K562 (cell line): ENCODE results near the gene ZBTB9. TPM values are rescaled to one million over a fixed set of nuclear protein-coding genes. Genes with fewer than 3 reads are reported as not detected.

Source experiments
- BHLHE40 ChIP-seq: IDR thresholded peaks from 2 replicates; pipeline ENCODE4 v1.6.1; 2011; ENCODE audit warnings: low read length, improper control_type of control experiment
- CTCF ChIP-seq, 3 experiments: IDR thresholded peaks in 2 of 3; conservative IDR thresholded peaks in 1 of 3; 2 replicates each; pipeline ENCODE4 v1.5.1; 2011 to 2012; ENCODE audit warnings: low read length in 3 of 3, mild to moderate bottlenecking in 3 of 3, control low read depth in 2 of 3, improper control_type of control experiment in 1 of 3, inconsistent platforms in 1 of 3, low read depth in 1 of 3, mixed read lengths in 1 of 3, moderate library complexity in 1 of 3; ENCODE audit not compliant: insufficient read depth in 2 of 3
- EGR1 ChIP-seq: fragments of 450-650 bp; conservative IDR thresholded peaks from 2 replicates; pipeline ENCODE4 v1.6.1; 2017; ENCODE audit warnings: mild to moderate bottlenecking
- FOS ChIP-seq: IDR thresholded peaks from 3 replicates; pipeline ENCODE4 v1.6.1; 2011; ENCODE audit not compliant: insufficient read length; ENCODE audit errors: extremely low read depth
- GATA2 ChIP-seq: sonication (generic); formaldehyde crosslinking; IDR thresholded peaks from 2 replicates; pipeline ENCODE4 v1.4.0; 2020; ENCODE audit warnings: mild to moderate bottlenecking, missing genetic modification reagents
- HCFC1 ChIP-seq: IDR thresholded peaks from 2 replicates; pipeline ENCODE4 v1.6.1; 2012; ENCODE audit warnings: low read depth, low read length, improper control_type of control experiment
- HEY1 ChIP-seq: fragments of 250-450 bp; sonication (Bioruptor Pico); IDR thresholded peaks from 2 replicates; pipeline ENCODE4 v1.5.0; 2020; ENCODE audit warnings: mild to moderate bottlenecking, moderate library complexity, borderline replicate concordance
- HMGN3 ChIP-seq: IDR thresholded peaks from 2 replicates; pipeline ENCODE4 v1.6.1; 2011; ENCODE audit warnings: borderline replicate concordance, low read depth, mild to moderate bottlenecking, mixed read lengths, low read length; ENCODE audit not compliant: insufficient read length; ENCODE audit errors: extremely low read depth
- HNRNPL ChIP-seq: fragments of 200-400 bp; formaldehyde crosslinking; IDR thresholded peaks from 2 replicates; pipeline ENCODE4 v1.6.1; 2017; ENCODE audit warnings: low read depth, mild to moderate bottlenecking, low read length
- MBD2 ChIP-seq: sonication (generic); IDR thresholded peaks from 2 replicates; pipeline ENCODE4 v1.6.1; 2016; ENCODE audit warnings: low read depth, borderline replicate concordance
- MTA3 ChIP-seq: fragments of 450-650 bp; formaldehyde crosslinking; IDR thresholded peaks from 2 replicates; pipeline ENCODE4 v1.6.1; 2017; ENCODE audit warnings: mild to moderate bottlenecking, borderline replicate concordance
- NEUROD1 ChIP-seq: fragments of 150-350 bp; IDR thresholded peaks from 2 replicates; pipeline ENCODE4 v1.6.1; 2014; ENCODE audit warnings: borderline replicate concordance, low read length, low read depth; ENCODE audit not compliant: partially characterized antibody
- NR0B1 ChIP-seq: fragments of 450-650 bp; IDR thresholded peaks from one replicate; pipeline ENCODE4 v1.6.1; 2018; ENCODE audit warnings: mild to moderate bottlenecking, moderate library complexity; ENCODE audit not compliant: partially characterized antibody
- PHF20 ChIP-seq: fragments of 450-650 bp; IDR thresholded peaks from 2 replicates; pipeline ENCODE4 v1.6.1; 2018; ENCODE audit not compliant: partially characterized antibody
- RHOXF2B ChIP-seq: fragments of 250-450 bp; sonication (Bioruptor Pico); conservative IDR thresholded peaks from 2 replicates; pipeline ENCODE4 v1.5.1; 2021
- SMC3 ChIP-seq: conservative IDR thresholded peaks from 2 replicates; pipeline ENCODE4 v1.6.1; 2011; ENCODE audit warnings: low read depth, low read length, improper control_type of control experiment; ENCODE audit not compliant: insufficient read depth
- SP1 ChIP-seq: sonication (generic); formaldehyde crosslinking; IDR thresholded peaks from 2 replicates; pipeline ENCODE4 v1.8.1; 2022; ENCODE audit warnings: mild to moderate bottlenecking, missing genetic modification reagents
- TFAM ChIP-seq: fragments of 250-450 bp; sonication (Bioruptor Pico); conservative IDR thresholded peaks from 2 replicates; pipeline ENCODE4 v1.5.0; 2021; ENCODE audit warnings: mild to moderate bottlenecking, moderate library complexity
- TOE1 ChIP-seq, 2 experiments: fragments of 450-650 bp in 1 of 2; sonication (generic) in 1 of 2; formaldehyde crosslinking in 1 of 2; IDR thresholded peaks; 2 replicates each; pipeline versions ENCODE4 v1.7.1 to v1.8.0; 2016 to 2022; ENCODE audit warnings: borderline replicate concordance in 2 of 2, mild to moderate bottlenecking in 2 of 2, antibody characterized with exemption in 1 of 2, inconsistent platforms in 1 of 2, low read depth in 1 of 2, missing genetic modification reagents in 1 of 2, moderate library complexity in 1 of 2
- USF2 ChIP-seq: sonication (generic); formaldehyde crosslinking; IDR thresholded peaks from 2 replicates; pipeline ENCODE4 v1.5.0; 2020; ENCODE audit warnings: missing genetic modification reagents
- ZBTB33 ChIP-seq: sonication (generic); formaldehyde crosslinking; IDR thresholded peaks from 2 replicates; pipeline ENCODE4 v1.8.1; 2023; ENCODE audit warnings: mild to moderate bottlenecking, missing genetic modification reagents
- ZNF778 ChIP-seq: fragments of 450-650 bp; formaldehyde crosslinking; IDR thresholded peaks from 2 replicates; pipeline ENCODE4 v1.4.0; 2020; ENCODE audit warnings: mild to moderate bottlenecking, moderate library complexity
- polyA plus RNA-seq, 8 experiments: library from polyadenylated mRNA; depleted of rRNA in 4 of 8; stranded (reverse) in 5 of 8; unstranded in 3 of 8; fragments of >200 nt; fragmentation: Nextera tagmentation in 2 of 8; fragmentation: Illumina TruSeq in 1 of 8; extraction: Ambion mirVana in 2 of 8; extraction: Trizol in 1 of 8; gene quantifications; 2 replicates each; pipeline versions ENCODE4 v1.2.1 to v1.2.3, GENCODE V29; 2011 to 2014; ENCODE audit warnings: inconsistent platforms in 1 of 8, missing spikeins in 1 of 8
- total RNA-seq, 7 experiments: library from RNA; depleted of rRNA in 6 of 7; stranded (reverse); fragments of >200 nt in 6 of 7; fragmentation: Illumina TruSeq in 2 of 7; extraction: Trizol in 2 of 7; gene quantifications; 2 replicates each; pipeline versions ENCODE4 v1.2.1 to v1.2.3, GENCODE V29; 2011 to 2021; ENCODE audit warnings: low replicate concordance in 1 of 7

ZBTB9 gene
- total and polyA plus RNA-seq, 9 of the 15 experiments (the other 6 are each of a cell fraction or from before 2014, with no cell fraction given): 1.9 to 19.5 (median 10.4) TPM

GRCh38 chr6:33410050-33410710 is 44.2 kb upstream of the ZBTB9 start (continued):
- TF ChIP-seq BHLHE40: peak; percentile 78
- TF ChIP-seq GATA2 (CRISPR knock-in tag): no peak
- peak; percentile 94 for TF ChIP-seq RHOXF2B
- no peak for TF ChIP-seq NR0B1
- no peak for TF ChIP-seq PHF20
- peak; percentile 81; the same call in 1 of the 2 replicates for TF ChIP-seq MBD2
- peak; percentile 72; the same call in 1 of the 2 replicates for TF ChIP-seq TOE1 (IDR thresholded peaks at IDR 0.05; ENCODE audit: borderline replicate concordance)
- no peak for TF ChIP-seq TOE1 (CRISPR knock-in tag; IDR thresholded peaks at IDR 0.05; ENCODE audit: borderline replicate concordance, low read depth)
- TF ChIP-seq HEY1: no peak
- no peak; the same call in 1 of the 2 replicates for TF ChIP-seq ZBTB33 (CRISPR knock-in tag)
- peak; percentile 36; the same call in 1 of the 2 replicates for TF ChIP-seq EGR1
- TF ChIP-seq CTCF (IDR thresholded peaks at IDR 0.05 in 2 of 3, conservative IDR thresholded peaks at IDR 0.05 in 1 of 3; ENCODE audit: insufficient read depth in 2 of 3, low read depth in 1 of 3, low read length in 3 of 3): 0 out of 6 replicates have a peak, but pooled peaks of 1 of the 3 experiments have one; percentile 1
- peak; percentile 45 for TF ChIP-seq NEUROD1
- peak; percentile 99 for TF ChIP-seq HMGN3
- TF ChIP-seq HNRNPL: peak; percentile 25; the same call in 1 of the 2 replicates
- TF ChIP-seq FOS: peak; percentile 67
- TF ChIP-seq SP1 (CRISPR knock-in tag): peak; percentile 96
- TF ChIP-seq MTA3: peak; percentile 89; the same call in 1 of the 2 replicates
- TF ChIP-seq USF2 (CRISPR knock-in tag): no peak
- TF ChIP-seq HCFC1: peak; percentile 66
- TF ChIP-seq ZNF778: no peak
- TF ChIP-seq TFAM (CRISPR knock-in tag): no peak
- TF ChIP-seq SMC3: 0 out of 2 replicates have a peak, but pooled peaks have one; percentile 3
